Aorta (tissue), 5 donors: ENCODE measurements around the gene CCDC144A. TPM values are rescaled to one million over a fixed set of nuclear protein-coding genes. Genes with fewer than 3 reads are reported as not detected.
"Not testable (repeated sequence)": the region's sequence is repeated elsewhere in the genome, so short reads cannot be mapped to it uniquely, and the experiment has no call there.

Experiments
- ATAC-seq: fragments of 200-7000 bp; cut with Tn5 transposase; one replicate; pipeline ENCODE4 v1.9.1; 2022; ENCODE audit warnings: moderate library complexity; ENCODE audit not compliant: low FRiP score
- DNase-seq, 2 donors: peaks; one replicate each; pipeline ENCODE4 v3.0.0-alpha.2; 2020
- H3K27ac ChIP-seq, 2 donors: one replicate each; pipeline ENCODE4 v1.5.1; 2013; ENCODE audit warnings: low read length in 2 of 2, mild to moderate bottlenecking in 2 of 2, moderate library complexity in 2 of 2, control low read depth in 1 of 2, inconsistent platforms in 1 of 2, low read depth in 1 of 2
- H3K27me3 ChIP-seq, 2 donors: one replicate each; pipeline ENCODE4 v1.6.1; 2013; ENCODE audit warnings: control low read depth in 1 of 2, low read length in 1 of 2, mild to moderate bottlenecking in 1 of 2, moderate library complexity in 1 of 2; ENCODE audit not compliant: insufficient read depth in 2 of 2, control insufficient read depth in 1 of 2
- H3K36me3 ChIP-seq, 2 donors: one replicate each; pipeline ENCODE4 v1.6.1; 2013; ENCODE audit warnings: control low read depth in 1 of 2, low read length in 1 of 2, mild to moderate bottlenecking in 1 of 2; ENCODE audit not compliant: insufficient read depth in 2 of 2, control insufficient read depth in 1 of 2
- H3K4me1 ChIP-seq, 2 donors: one replicate each; pipeline ENCODE4 v1.6.1; 2013; ENCODE audit warnings: low read length in 2 of 2, control low read depth in 1 of 2, mild to moderate bottlenecking in 1 of 2, moderate library complexity in 1 of 2; ENCODE audit not compliant: insufficient read depth in 2 of 2, control insufficient read depth in 1 of 2
- H3K4me3 ChIP-seq, 2 donors: one replicate each; pipeline ENCODE4 v1.5.1; 2013; ENCODE audit warnings: low read length in 2 of 2, control low read depth in 1 of 2, mild to moderate bottlenecking in 1 of 2
- H3K9me3 ChIP-seq: one replicate; pipeline ENCODE4 v1.6.1; 2013; ENCODE audit warnings: mild to moderate bottlenecking, low read length; ENCODE audit not compliant: control insufficient read depth
- WGBS, 2 donors: extraction: QIAGEN DNeasy Blood & Tissue Kit; methylation state at CpG; one replicate each; pipeline ENCODE4 v1.1.7; 2013; 5-methylcytosine and 5-hydroxymethylcytosine counted together
- intact Hi-C, 2 donors: fragments of 100-400 bp; cut with DNase I; formaldehyde crosslinking; loops; one replicate each; pipeline versions ENCODE4 v1.14.2 to v1.15.0; 2022
- polyA plus RNA-seq, 2 donors: library from polyadenylated mRNA; stranded (reverse); fragments of 200-250 nt; gene quantifications; one replicate each; pipeline ENCODE4 v1.2.3, GENCODE V29; 2013
- total RNA-seq, 2 donors: library from RNA; stranded (reverse); fragmentation: NEBNext Ultra II Directional; extraction: Animal tissue kit (Norgen Biotek cat#: 25700); gene quantifications; one replicate each; pipeline ENCODE4 v1.2.1, GENCODE V29; 2021
- donor health status: healthy with polysubstance abuse.
- donor health status: Bipolar disorder and iron deficiency.
- donor health status: DM: no; HTN: no; CAD: no.
- donor health status: DM: no; HTN: no; CAD: no.
- donor health status: DM: yes; HTN: yes; CAD: no.

CCDC144A gene
- total and polyA plus RNA-seq, 4 donors, result 2.5 to 18.6 (median 3.2) TPM; not detected in 1

DNA sequence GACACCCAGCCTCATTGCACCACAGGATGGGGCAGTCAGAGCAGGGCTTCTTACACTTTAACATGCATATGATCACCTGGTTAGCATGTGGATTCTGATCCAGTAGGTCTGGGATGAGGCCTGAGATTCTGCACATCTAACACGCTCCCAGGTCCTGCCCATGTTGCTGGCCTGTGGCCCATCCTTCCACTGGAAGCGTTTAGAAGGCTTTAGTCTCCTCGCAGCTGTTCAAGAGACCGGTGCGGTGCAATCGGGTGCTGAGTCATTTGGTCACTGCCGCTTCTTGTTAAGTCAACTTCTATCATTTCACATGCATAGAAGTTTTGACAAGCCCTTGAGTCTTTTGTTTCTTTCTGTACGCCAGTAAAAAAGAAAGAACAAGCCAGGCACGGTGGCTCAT lies 117.6 kb downstream of the CCDC144A start:
- intact Hi-C loops, H3K4me3 ChIP-seq, H3K4me1 ChIP-seq, H3K27me3 ChIP-seq, H3K36me3 ChIP-seq, DNase-seq, H3K9me3 ChIP-seq, H3K27ac ChIP-seq: not testable (repeated sequence)
- 79 to 83% methylated on average over 6 to 8 of the region's 9 CpGs for WGBS, 2 donors
- ATAC-seq, result peak; percentile 41

DNA sequence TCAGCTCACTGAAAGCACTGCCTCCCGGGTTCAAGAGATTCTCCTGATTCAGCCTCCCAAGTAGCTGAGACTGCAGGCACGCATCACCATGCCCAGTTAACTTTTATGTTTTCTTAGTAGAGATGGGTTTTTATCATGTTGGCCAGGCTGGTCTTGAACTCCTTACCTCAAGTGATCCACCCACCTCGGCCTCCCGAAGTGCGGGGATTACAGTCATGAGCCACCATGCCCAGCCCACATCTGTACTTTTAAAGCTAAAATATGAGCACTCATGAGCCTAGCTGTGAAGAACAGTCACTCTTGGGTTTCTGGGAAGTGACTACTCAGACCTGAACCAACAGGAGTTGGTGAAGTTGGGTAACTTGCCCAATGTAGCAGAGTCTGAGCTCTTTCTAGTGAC lies 120.2 kb downstream of the CCDC144A start:
- ATAC-seq, intact Hi-C loops, H3K4me3 ChIP-seq, H3K36me3 ChIP-seq, H3K27ac ChIP-seq, H3K9me3 ChIP-seq, DNase-seq, H3K4me1 ChIP-seq, H3K27me3 ChIP-seq: not testable (repeated sequence)
- WGBS, 2 donors, result 87 to 89% methylated on average over 4 to 5 of the region's 5 CpGs

- H3K4me1 ChIP-seq, H3K27ac ChIP-seq, H3K36me3 ChIP-seq, H3K9me3 ChIP-seq, DNase-seq, ATAC-seq, H3K27me3 ChIP-seq, H3K4me3 ChIP-seq, intact Hi-C loops: not testable (repeated sequence)
- 17 to 22% methylated on average over 5 to 7 of the region's 7 CpGs for WGBS, 2 donors
Measured at GRCh38 chr17:16812126-16812525, 122.1 kb downstream of the CCDC144A start.

GRCh38 chr17:16814439-16814838 lies 124.4 kb downstream of the CCDC144A start:
- no peak overlapping the region for H3K27ac ChIP-seq
- H3K36me3 ChIP-seq, result no peaks in the 10 kb centered on the region
- H3K4me1 ChIP-seq, result no peaks in the 10 kb centered on the region
- 76 to 85% methylated on average over 6 to 7 of the region's 7 CpGs for WGBS, 2 donors
- no peak overlapping the region for H3K4me3 ChIP-seq
- ATAC-seq (no peak), DNase-seq (no peak)
- no peaks in the 10 kb centered on the region for H3K9me3 ChIP-seq
- no peaks in the 10 kb centered on the region for H3K27me3 ChIP-seq
- intact Hi-C loops, result no loop called here

DNA sequence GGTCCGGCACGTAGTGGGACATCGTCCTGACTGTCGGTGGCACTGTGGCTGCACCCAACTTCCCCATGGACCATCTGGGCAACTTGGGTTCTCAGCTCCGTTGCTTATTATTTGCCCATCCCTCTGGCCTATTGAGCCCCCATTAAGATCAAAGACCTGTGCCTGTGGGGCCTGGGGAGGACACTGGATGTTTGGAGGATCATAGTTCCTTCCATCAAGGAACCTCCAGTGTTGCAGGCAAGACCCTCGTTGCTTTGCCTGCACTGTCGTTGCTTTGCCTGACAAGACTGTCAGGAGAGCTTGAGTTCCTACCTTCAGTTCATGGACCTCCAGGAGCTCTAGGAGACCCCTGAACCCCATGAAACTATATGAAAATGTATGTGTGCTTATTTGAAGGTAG lies 127.2 kb downstream of the CCDC144A start:
- no peaks in the 10 kb centered on the region for H3K9me3 ChIP-seq
- H3K27ac ChIP-seq, result no peak overlapping the region
- H3K4me1 ChIP-seq, result peaks cover 0 to 2% of the 10 kb centered on the region in 2 donors
- ATAC-seq (no peak), DNase-seq (no peak)
- H3K36me3 ChIP-seq, result no peaks in the 10 kb centered on the region
- 93 to 94% methylated on average over 7 of the region's 7 CpGs for WGBS, 2 donors
- H3K27me3 ChIP-seq, result no peaks in the 10 kb centered on the region
- H3K4me3 ChIP-seq, result no peak overlapping the region
- intact Hi-C loops, result no loop called here

- DNase-seq, H3K27me3 ChIP-seq, intact Hi-C loops, H3K4me3 ChIP-seq, H3K36me3 ChIP-seq, ATAC-seq, H3K27ac ChIP-seq, H3K4me1 ChIP-seq, H3K9me3 ChIP-seq: not testable (repeated sequence)
- WGBS, 2 donors, result 95 to 97% methylated on average over 6 to 7 of the region's 7 CpGs
Measured at GRCh38 chr17:16817940-16818339, 127.9 kb downstream of the CCDC144A start.

GRCh38 chr17:16818340-16818739 lies 128.3 kb downstream of the CCDC144A start:
- H3K9me3 ChIP-seq, result no peaks in the 10 kb centered on the region
- DNase-seq (no peak), ATAC-seq (no peak)
- intact Hi-C loops, result no loop called here
- peaks cover 0 to 2% of the 10 kb centered on the region in 2 donors for H3K4me1 ChIP-seq
- 87 to 89% methylated on average over 4 to 5 of the region's 5 CpGs for WGBS, 2 donors
- H3K4me3 ChIP-seq, result no peak overlapping the region
- no peaks in the 10 kb centered on the region for H3K36me3 ChIP-seq
- H3K27me3 ChIP-seq, result no peaks in the 10 kb centered on the region
- H3K27ac ChIP-seq, result no peak overlapping the region

- no peaks in the 10 kb centered on the region for H3K36me3 ChIP-seq
- H3K27ac ChIP-seq, result no peak overlapping the region
- DNase-seq (no peak), ATAC-seq (no peak)
- H3K4me3 ChIP-seq, result no peak overlapping the region
- 46 to 69% methylated on average over 11 to 23 of the region's 23 CpGs for WGBS, 2 donors
- peaks cover 0 to 2% of the 10 kb centered on the region in 2 donors for H3K4me1 ChIP-seq
- no peaks in the 10 kb centered on the region for H3K27me3 ChIP-seq
- H3K9me3 ChIP-seq, result no peaks in the 10 kb centered on the region
- intact Hi-C loops, result no loop called here
Measured at GRCh38 chr17:16818821-16819683, 129.0 kb downstream of the CCDC144A start.
